Astrocyte (in vitro differentiated cells and primary cell): ENCODE results near the gene NSD1.

Source experiments
- EZH2 ChIP-seq: IDR thresholded peaks from 2 replicates; pipeline ENCODE4 v1.6.1; 2012; ENCODE audit warnings: mild to moderate bottlenecking, low read length, inconsistent platforms; ENCODE audit not compliant: insufficient read depth
- TF ChIP-seq, protein P1 (sequence below): IDR thresholded peaks from 2 replicates; pipeline ENCODE4 v1.5.1; 2011; ENCODE audit warnings: low read depth, mild to moderate bottlenecking, inconsistent platforms, low read length, moderate library complexity; ENCODE audit not compliant: insufficient read depth

DNA sequence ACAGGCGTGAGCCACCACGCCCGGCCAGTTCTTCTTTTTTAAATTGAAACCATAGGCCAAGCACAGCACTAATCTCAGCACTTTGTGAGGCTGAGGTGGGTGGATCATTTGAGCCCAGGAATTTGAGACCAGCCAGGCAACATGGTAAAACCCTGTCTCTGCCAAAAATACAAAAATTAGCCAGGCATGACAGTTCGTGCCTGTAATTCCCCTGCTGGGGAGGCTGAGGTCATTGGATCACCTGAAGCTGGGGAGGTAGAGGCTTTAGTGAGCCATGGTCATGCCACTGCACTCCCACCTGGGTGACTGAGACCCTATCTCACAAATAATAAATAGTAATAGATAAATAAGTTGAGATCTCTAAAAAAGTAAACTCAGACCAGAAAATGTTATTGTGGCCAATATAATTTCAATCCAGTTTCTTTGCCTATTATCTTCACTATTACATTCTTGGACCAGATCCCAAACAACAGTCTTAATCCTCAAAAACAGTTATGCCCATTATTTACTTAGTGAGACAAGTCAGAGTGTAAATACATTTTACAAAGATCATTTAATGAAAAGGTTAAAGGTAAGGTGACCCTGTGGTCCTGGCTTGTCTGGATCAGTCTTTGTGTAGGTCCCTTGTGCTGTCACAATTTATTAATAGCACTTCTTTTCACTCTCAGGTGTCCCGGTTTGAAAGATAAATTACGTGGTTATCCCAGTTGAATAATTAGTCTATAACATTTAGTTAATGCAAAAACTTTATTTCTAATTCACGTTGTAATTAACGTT, 116.4 kb downstream of the NSD1 start:
- TF ChIP-seq, protein P1, sequence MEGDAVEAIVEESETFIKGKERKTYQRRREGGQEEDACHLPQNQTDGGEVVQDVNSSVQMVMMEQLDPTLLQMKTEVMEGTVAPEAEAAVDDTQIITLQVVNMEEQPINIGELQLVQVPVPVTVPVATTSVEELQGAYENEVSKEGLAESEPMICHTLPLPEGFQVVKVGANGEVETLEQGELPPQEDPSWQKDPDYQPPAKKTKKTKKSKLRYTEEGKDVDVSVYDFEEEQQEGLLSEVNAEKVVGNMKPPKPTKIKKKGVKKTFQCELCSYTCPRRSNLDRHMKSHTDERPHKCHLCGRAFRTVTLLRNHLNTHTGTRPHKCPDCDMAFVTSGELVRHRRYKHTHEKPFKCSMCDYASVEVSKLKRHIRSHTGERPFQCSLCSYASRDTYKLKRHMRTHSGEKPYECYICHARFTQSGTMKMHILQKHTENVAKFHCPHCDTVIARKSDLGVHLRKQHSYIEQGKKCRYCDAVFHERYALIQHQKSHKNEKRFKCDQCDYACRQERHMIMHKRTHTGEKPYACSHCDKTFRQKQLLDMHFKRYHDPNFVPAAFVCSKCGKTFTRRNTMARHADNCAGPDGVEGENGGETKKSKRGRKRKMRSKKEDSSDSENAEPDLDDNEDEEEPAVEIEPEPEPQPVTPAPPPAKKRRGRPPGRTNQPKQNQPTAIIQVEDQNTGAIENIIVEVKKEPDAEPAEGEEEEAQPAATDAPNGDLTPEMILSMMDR: no peak
- no peak for TF ChIP-seq EZH2
